ENCODE data around the gene RTL10.
A peak's percentile ranks its signal among the peaks of the same experiment; 100 is the strongest.

The RTL10 gene

DNA sequence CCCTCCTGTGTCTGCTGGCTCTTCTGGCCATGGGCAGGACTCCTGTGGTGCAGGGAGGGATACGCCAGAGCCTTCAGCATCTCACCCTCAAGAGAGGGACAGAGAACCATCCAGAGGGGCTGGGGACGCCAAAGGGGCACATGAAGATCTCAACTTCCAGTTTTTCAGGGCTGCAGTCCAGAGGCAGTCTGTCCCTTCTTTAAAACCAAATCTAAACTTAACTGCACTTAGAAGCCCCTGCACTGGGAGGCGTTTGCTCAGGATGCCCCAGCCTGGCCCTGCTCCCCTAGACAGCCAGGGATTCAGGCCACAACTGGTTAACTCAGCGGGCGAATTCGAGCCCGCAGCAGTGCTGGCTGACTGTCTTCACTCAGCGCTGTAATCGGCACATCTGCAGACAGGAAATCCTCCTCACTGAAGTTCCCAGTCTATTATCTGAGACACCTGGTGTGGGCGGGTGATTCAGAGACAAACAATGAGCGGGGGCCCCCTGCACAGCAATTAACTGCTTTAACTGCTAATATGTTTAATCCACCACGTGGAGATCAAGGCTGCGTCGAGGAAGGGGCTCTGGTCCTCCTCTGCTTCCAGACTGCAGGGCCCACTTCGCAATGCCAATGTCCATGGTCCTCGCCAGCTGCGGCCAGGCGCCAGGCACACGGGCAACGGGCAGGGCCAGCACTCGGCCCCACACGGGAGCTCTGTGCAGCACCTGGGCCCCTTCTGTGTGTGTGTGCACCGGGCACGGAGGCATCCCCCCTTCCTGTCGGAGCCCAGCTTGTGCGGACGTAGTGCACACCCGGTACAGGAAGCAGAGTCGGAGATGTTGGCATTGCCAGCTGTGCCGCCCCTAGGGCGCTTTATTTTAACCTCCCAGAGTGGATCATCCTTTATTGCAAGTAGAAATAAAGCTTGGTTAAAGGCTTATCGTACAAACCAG lies 36.9 kb upstream of the RTL10 start:
- Histone ChIP-seq H3K4me3 (ENCODE audit: low read depth, low read length) (no peak overlapping the region), H3K36me3 (replicated peaks) (peaks cover 3% of the 10 kb centered on the region), H3K27me3 (replicated peaks) (no peaks in the 10 kb centered on the region), H3K27ac (peak overlapping the region; percentile 73)
- in situ Hi-C loops (cut with HindIII; ENCODE audit: low pct_ligation_motif_present, low sequenced_read_pairs) = no loop called here
- TF ChIP-seq, protein P1, sequence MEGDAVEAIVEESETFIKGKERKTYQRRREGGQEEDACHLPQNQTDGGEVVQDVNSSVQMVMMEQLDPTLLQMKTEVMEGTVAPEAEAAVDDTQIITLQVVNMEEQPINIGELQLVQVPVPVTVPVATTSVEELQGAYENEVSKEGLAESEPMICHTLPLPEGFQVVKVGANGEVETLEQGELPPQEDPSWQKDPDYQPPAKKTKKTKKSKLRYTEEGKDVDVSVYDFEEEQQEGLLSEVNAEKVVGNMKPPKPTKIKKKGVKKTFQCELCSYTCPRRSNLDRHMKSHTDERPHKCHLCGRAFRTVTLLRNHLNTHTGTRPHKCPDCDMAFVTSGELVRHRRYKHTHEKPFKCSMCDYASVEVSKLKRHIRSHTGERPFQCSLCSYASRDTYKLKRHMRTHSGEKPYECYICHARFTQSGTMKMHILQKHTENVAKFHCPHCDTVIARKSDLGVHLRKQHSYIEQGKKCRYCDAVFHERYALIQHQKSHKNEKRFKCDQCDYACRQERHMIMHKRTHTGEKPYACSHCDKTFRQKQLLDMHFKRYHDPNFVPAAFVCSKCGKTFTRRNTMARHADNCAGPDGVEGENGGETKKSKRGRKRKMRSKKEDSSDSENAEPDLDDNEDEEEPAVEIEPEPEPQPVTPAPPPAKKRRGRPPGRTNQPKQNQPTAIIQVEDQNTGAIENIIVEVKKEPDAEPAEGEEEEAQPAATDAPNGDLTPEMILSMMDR (IDR thresholded peaks at IDR 0.05; ENCODE audit: low read depth, low read length, missing control alignments) = peak; percentile 18
- peak; percentile 84 for DNase-seq

DNA sequence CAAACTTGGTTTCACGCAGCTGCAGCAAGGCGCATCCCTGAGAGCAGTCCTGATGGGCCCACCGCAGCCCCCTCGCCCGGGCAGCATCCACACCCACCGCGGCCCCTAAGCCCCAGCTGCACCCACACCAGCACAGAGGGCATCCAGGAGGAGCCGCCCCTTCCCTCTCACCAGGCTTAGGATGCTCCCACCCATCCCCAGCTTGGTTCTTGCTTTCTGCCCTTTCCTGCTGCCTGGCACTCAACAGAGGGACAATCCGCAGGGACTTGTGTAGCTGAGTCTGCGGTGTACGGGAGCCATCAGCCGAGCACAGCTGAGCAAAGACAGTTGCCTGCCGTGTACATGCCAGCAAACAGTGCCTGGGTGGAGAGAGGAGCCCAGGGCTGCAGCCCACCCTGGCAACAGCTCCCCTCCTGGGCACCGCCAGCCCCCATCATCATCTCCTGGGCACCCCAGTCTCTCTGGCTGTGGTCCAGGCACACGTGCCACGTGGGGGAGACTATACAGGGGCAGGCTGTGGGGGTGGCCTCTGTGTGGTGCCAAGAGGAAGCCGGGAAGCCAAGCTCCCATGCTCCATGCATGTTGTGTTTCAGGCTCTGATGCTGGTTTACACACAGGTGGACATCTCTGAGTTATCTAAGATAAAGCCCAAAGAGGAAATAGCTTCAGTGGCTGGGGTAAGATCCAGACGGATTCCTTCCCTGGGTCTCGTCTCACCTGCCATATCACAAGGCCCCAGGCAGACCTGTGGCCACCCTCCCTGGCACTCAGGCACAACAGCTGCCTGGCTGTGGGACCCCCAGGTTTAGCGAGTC lies 36.0 kb upstream of the RTL10 start:
- no peak for DNase-seq
- in situ Hi-C loops (cut with HindIII; ENCODE audit: low pct_ligation_motif_present, low sequenced_read_pairs) = no loop called here
- H3K36me3 ChIP-seq (replicated peaks) = peaks cover 3% of the 10 kb centered on the region
- TF ChIP-seq, protein P1 (IDR thresholded peaks at IDR 0.05; ENCODE audit: low read depth, low read length, missing control alignments) = no peak
- H3K27ac ChIP-seq = peak overlapping the region; percentile 3
- no peaks in the 10 kb centered on the region for H3K27me3 ChIP-seq (replicated peaks)
- no peak overlapping the region for H3K4me3 ChIP-seq (ENCODE audit: low read depth, low read length)

DNA sequence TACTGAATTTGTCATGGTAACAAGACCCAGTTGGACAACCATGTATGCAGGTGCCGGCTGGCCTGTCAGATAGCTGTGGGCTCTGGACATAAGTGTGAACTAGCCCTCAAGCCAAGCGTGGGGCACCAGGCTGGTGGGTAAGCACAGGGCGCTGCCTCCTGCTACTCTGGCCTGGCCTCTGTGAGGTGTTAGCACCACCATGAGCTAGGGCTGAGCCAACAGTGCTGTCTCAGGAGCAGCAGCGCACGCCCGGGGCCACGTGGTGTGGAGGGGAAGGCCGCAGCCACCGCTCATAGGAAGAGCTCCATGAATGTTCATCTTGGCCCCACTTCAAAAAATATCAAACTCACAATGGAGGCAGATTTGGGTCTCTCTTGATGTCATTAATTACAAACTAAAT lies 35.3 kb upstream of the RTL10 start:
- DNase-seq = no peak
- Histone ChIP-seq H3K4me3 (ENCODE audit: low read depth, low read length) (no peak overlapping the region), H3K36me3 (replicated peaks) (peaks cover 3% of the 10 kb centered on the region), H3K27me3 (replicated peaks) (no peaks in the 10 kb centered on the region), H3K27ac (no peak overlapping the region)
- in situ Hi-C loops (cut with HindIII; ENCODE audit: low pct_ligation_motif_present, low sequenced_read_pairs) = no loop called here
- TF ChIP-seq, protein P1 (IDR thresholded peaks at IDR 0.05; ENCODE audit: low read depth, low read length, missing control alignments) = no peak

DNA sequence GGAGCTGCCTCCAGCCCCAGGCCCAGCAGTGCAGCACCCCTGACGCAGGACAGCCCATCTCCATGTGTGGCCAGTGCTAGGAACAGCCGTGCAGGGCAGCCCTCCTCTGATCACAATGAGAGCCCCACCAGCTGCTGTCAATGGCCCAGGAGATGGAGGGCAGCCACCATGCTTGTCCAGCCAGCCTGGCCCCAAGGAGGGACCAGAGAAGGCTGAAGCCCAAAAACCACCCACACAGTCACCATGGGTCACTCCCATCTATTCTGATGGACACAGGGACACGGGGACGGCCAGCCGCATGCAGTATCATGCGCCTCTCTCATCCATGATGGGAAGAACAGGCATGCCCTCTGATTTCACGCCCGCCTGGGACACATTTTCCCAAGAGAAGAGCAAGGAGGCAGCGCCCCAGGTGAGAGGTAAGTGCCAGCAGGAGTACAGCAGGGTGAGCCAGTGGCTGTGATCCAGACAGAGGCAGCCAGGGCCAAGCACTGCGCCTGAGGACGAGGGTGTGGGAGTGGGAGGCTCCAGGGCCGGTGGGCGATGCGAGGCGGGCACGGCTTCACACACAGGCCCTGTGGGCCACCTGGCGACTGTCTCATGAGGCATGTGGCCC lies 33.6 kb upstream of the RTL10 start:
- in situ Hi-C loops (cut with HindIII; ENCODE audit: low pct_ligation_motif_present, low sequenced_read_pairs) = no loop called here
- TF ChIP-seq, protein P1 (IDR thresholded peaks at IDR 0.05; ENCODE audit: low read depth, low read length, missing control alignments) = no peak
- no peak for DNase-seq
- Histone ChIP-seq H3K27me3 (replicated peaks) (no peaks in the 10 kb centered on the region), H3K36me3 (replicated peaks) (no peaks in the 10 kb centered on the region), H3K4me3 (ENCODE audit: low read depth, low read length) (no peak overlapping the region), H3K27ac (no peak overlapping the region)

DNA sequence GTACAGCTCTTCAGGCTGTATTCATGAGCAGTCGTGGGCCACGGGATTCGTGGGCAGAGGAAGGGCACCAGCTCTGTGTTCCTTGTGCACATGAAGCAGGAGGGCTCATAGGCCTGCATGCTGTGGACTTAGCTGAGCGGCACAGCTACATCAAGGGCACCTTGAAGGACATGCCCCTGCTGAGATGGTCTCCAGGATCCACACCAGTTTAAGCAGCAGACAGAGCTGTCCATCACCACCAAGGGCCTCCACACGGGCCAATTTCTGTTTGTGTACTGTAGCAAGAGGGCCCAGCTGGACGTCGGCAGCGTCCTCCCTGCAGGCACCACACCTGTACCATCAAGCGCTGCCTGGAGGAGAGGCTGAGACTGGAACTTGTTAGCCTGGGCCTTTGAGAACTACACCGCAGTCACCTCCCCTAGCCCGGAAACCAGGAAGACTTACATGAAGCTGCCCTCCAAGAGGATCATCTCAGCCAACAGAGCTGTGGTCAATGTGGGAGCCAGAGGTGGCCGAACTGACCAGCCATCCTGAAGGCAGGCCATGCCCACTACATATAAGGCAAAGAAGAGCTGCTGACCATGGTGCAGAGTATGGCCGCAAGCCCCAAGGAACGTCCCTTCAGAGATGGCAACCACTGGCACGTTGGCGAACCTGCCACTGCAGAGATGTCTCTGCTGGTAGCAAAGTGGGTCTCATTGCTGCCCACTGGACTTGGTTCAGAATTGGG lies 32.7 kb upstream of the RTL10 start:
- H3K27me3 ChIP-seq (replicated peaks) = no peaks in the 10 kb centered on the region
- DNase-seq = no peak
- TF ChIP-seq, protein P1 (IDR thresholded peaks at IDR 0.05; ENCODE audit: low read depth, low read length, missing control alignments) = no peak
- H3K36me3 ChIP-seq (replicated peaks) = no peaks in the 10 kb centered on the region
- H3K27ac ChIP-seq = no peak overlapping the region
- in situ Hi-C loops (cut with HindIII; ENCODE audit: low pct_ligation_motif_present, low sequenced_read_pairs) = no loop called here
- no peak overlapping the region for H3K4me3 ChIP-seq (ENCODE audit: low read depth, low read length)

Measured in brain microvascular endothelial cell (primary cell).